GM18520 (cell line): Measurements from ENCODE around the gene RNF11.

Experiments
- ATAC-seq: cut with Tn5 transposase; IDR thresholded peaks from one replicate; pipeline ENCODE4 v1.9.1; 2021; ENCODE audit not compliant: unreplicated experiment

The RNF11 gene

GRCh38 chr1:51263147-51263877 is 27.2 kb downstream of the RNF11 start:
- ATAC-seq: no peak

GRCh38 chr1:51264451-51264850 is 28.4 kb downstream of the RNF11 start:
- no peak for ATAC-seq

- no peak for ATAC-seq
Measured at GRCh38 chr1:51265618-51266017, 29.5 kb downstream of the RNF11 start.

GRCh38 chr1:51266181-51266580 is 30.1 kb downstream of the RNF11 start:
- ATAC-seq: no peak

GRCh38 chr1:51266791-51267190 is 30.7 kb downstream of the RNF11 start:
- no peak for ATAC-seq

- no peak for ATAC-seq
Measured at GRCh38 chr1:51268634-51269033, 32.6 kb downstream of the RNF11 start.

- no peak for ATAC-seq
Measured at GRCh38 chr1:51270751-51271150, 34.7 kb downstream of the RNF11 start.

GRCh38 chr1:51272916-51273315 is 36.8 kb downstream of the RNF11 start:
- no peak for ATAC-seq

- ATAC-seq: no peak
Measured at GRCh38 chr1:51274676-51275075, 38.6 kb downstream of the RNF11 start.

- ATAC-seq: no peak
Measured at GRCh38 chr1:51276286-51276685, 40.2 kb downstream of the RNF11 start.

- no peak for ATAC-seq
Measured at GRCh38 chr1:51280321-51280978, 44.4 kb downstream of the RNF11 start.

GRCh38 chr1:51281807-51282206 is 45.7 kb downstream of the RNF11 start:
- ATAC-seq: no peak

- no peak for ATAC-seq
Measured at GRCh38 chr1:51282605-51283004, 46.5 kb downstream of the RNF11 start.

GRCh38 chr1:51283979-51284378 is 47.9 kb downstream of the RNF11 start:
- no peak for ATAC-seq

GRCh38 chr1:51284487-51284954 is 48.4 kb downstream of the RNF11 start:
- ATAC-seq: no peak

- ATAC-seq: peak; percentile 80
Measured at GRCh38 chr1:51285055-51285454, 49.0 kb downstream of the RNF11 start.

GRCh38 chr1:51287966-51288365 is 51.9 kb downstream of the RNF11 start:
- ATAC-seq: no peak

- no peak for ATAC-seq
Measured at GRCh38 chr1:51288578-51288977, 52.5 kb downstream of the RNF11 start.

- no peak for ATAC-seq
Measured at GRCh38 chr1:51289676-51290488, 53.8 kb downstream of the RNF11 start.

- no peak for ATAC-seq
Measured at GRCh38 chr1:51290489-51290847, 54.4 kb downstream of the RNF11 start.

GRCh38 chr1:51293898-51294515 is 57.9 kb downstream of the RNF11 start:
- ATAC-seq: no peak
